GM12878 (cell line): Measurements from ENCODE around the gene SORL1. TPM values are rescaled to one million over a fixed set of nuclear protein-coding genes. Genes with fewer than 3 reads are reported as not detected.

Experiments
- ATAC-seq: fragments of 200-7000 bp; cut with Tn5 transposase; 3 replicates; pipeline ENCODE4 v1.9.1; 2020; ENCODE audit warnings: mild to moderate bottlenecking, moderate library complexity
- BruUV-seq: library from RNA; stranded (reverse); fragments of 400-500 nt; replicated peaks from 2 replicates; lab custom pipeline; 2021; lab: Mats Ljungman, UMichigan
- CTCF ChIA-PET: fragments of 300-600 bp; sonication (Branson Sonifier 250); formaldehyde crosslinking; extraction: SDS; loops from one replicate; lab custom pipeline; 2021; ENCODE audit warnings: inconsistent platforms; lab: Yijun Ruan, JAX
- POLR2A ChIA-PET: fragments of 350-600 bp; formaldehyde crosslinking; extraction: SDS; loops from one replicate; lab custom pipeline; 2021; ENCODE audit warnings: inconsistent platforms; lab: Charles Lee
- RAD21 ChIA-PET: fragments of 300-600 bp; sonication (Branson Sonifier 250); formaldehyde crosslinking; loops from one replicate; lab custom pipeline; 2023; ENCODE audit warnings: antibody characterized with exemption; ENCODE audit not compliant: unreplicated experiment; lab: Charles Lee
- SMC1A ChIA-PET: fragments of 300-600 bp; sonication (Branson Sonifier 250); formaldehyde crosslinking; loops from one replicate; lab custom pipeline; 2023; ENCODE audit not compliant: unreplicated experiment, uncharacterized antibody; lab: Charles Lee
- DNase-seq: peaks from one replicate; pipeline ENCODE4 v3.0.0-alpha.2; 2011; ENCODE audit warnings: low read depth, low spot score
- FAIRE-seq: peaks from 3 replicates; lab custom pipeline; 2011; peaks lifted over from hg19 to GRCh38; lab: Jason Lieb, UNC
- H2AFZ ChIP-seq: 2 replicates; pipeline ENCODE4 v1.6.0; 2011; ENCODE audit warnings: low read depth, low read length, control low read depth; ENCODE audit not compliant: control insufficient read depth
- H3K27ac ChIP-seq: 2 replicates; pipeline ENCODE4 v1.5.1; 2011; ENCODE audit warnings: control low read depth; ENCODE audit not compliant: control insufficient read depth, insufficient read depth
- H3K27me3 ChIP-seq, 2 experiments: replicated peaks in 1 of 2; 2 replicates each; pipeline versions ENCODE4 v1.6.0 to v1.6.1; 2011; ENCODE audit warnings: low read length in 1 of 2; ENCODE audit not compliant: control insufficient read depth in 2 of 2, insufficient read depth in 2 of 2
- H3K36me3 ChIP-seq, 2 experiments: 2 replicates each; pipeline ENCODE4 v1.5.1; 2011; ENCODE audit warnings: low read length in 1 of 2; ENCODE audit not compliant: control insufficient read depth in 2 of 2, insufficient read depth in 2 of 2
- H3K4me1 ChIP-seq: 2 replicates; pipeline ENCODE4 v1.6.1; 2011; ENCODE audit warnings: mild to moderate bottlenecking, low read length, moderate library complexity, mixed read lengths; ENCODE audit not compliant: control insufficient read depth, insufficient read depth
- H3K4me2 ChIP-seq: 2 replicates; pipeline ENCODE4 v1.6.0; 2011; ENCODE audit warnings: control low read depth; ENCODE audit not compliant: control insufficient read depth, insufficient read depth
- H3K4me3 ChIP-seq: fragments of 200-600 bp; sonication (generic); 2 replicates; pipeline ENCODE4 v1.5.1; 2016
- H3K79me2 ChIP-seq: 2 replicates; pipeline ENCODE4 v1.6.0; 2011; ENCODE audit warnings: low read length; ENCODE audit not compliant: control insufficient read depth, insufficient read depth
- H3K9ac ChIP-seq: 2 replicates; pipeline ENCODE4 v1.8.0; 2011; ENCODE audit warnings: low read length, control low read depth, mixed read lengths; ENCODE audit not compliant: control insufficient read depth, insufficient read depth
- H3K9me3 ChIP-seq: replicated peaks from 3 replicates; pipeline ENCODE4 v1.5.1; 2011; ENCODE audit warnings: mild to moderate bottlenecking, low read length; ENCODE audit not compliant: control insufficient read depth, insufficient read depth
- H4K20me1 ChIP-seq: 2 replicates; pipeline ENCODE4 v1.6.0; 2011; ENCODE audit not compliant: control insufficient read depth, insufficient read depth
- CREB1 ChIP-seq: IDR thresholded peaks from 2 replicates; pipeline ENCODE4 v1.6.1; 2012; ENCODE audit warnings: low read depth, mild to moderate bottlenecking, inconsistent platforms
- CREM ChIP-seq: IDR thresholded peaks from 2 replicates; pipeline ENCODE4 v1.6.1; 2014; ENCODE audit warnings: antibody characterized with exemption, low read depth
- CUX1 ChIP-seq: IDR thresholded peaks from 2 replicates; pipeline ENCODE4 v1.6.1; 2012; ENCODE audit warnings: improper control_type of control experiment, low read depth, low read length; ENCODE audit not compliant: insufficient replicate concordance
- SP1 ChIP-seq: IDR thresholded peaks from one replicate; pipeline ENCODE4 v1.6.1; 2011; ENCODE audit warnings: low read depth, low read length
- WGBS: methylation state at CpG from one replicate; pipeline ENCODE4 v1.1.6; 2016; ENCODE audit warnings: low lambda C conversion rate; ENCODE audit not compliant: insufficient replicate concordance, insufficient coverage; ENCODE audit errors: missing lambda C conversion rate; 5-methylcytosine and 5-hydroxymethylcytosine counted together
- in situ Hi-C: fragments of 300-500 bp; cut with MboI; formaldehyde crosslinking; loops from 9 replicates; pipeline ENCODE4 v1.14.3; 2018; ENCODE audit warnings: mixed read lengths
- intact Hi-C: fragments of 100-400 bp; cut with micrococcal nuclease; formaldehyde crosslinking; loops from one replicate; pipeline ENCODE4 v1.14.2; 2022; ENCODE audit not compliant: unreplicated experiment
- polyA plus RNA-seq, 11 experiments: library from polyadenylated mRNA; depleted of rRNA in 4 of 11; unstranded in 6 of 11; stranded (reverse) in 5 of 11; fragments of >200 nt; fragmentation: Nextera tagmentation in 4 of 11; fragmentation: Illumina TruSeq in 1 of 11; extraction: Ambion mirVana in 4 of 11; extraction: Trizol in 1 of 11; gene quantifications; 1 replicate in 1 of 11; 2 replicates in 10 of 11; pipeline versions ENCODE4 v1.2.1 to v1.2.3, GENCODE V29; 2011 to 2016; ENCODE audit warnings: inconsistent platforms in 2 of 11, missing spikeins in 2 of 11, low read depth in 1 of 11
- total RNA-seq, 4 experiments: library from RNA; depleted of rRNA in 3 of 4; stranded (reverse); fragments of >200 nt in 3 of 4; fragmentation: Illumina TruSeq in 1 of 4; extraction: Trizol in 1 of 4; gene quantifications; 2 replicates each; pipeline versions ENCODE4 v1.2.1 to v1.2.3, GENCODE V29; 2013 to 2021

The SORL1 gene
- total and polyA plus RNA-seq, 10 of the 15 experiments (the other 5 are each of a cell fraction or from before 2014, with no cell fraction given): 20.2 to 107 (median 59.9) TPM

DNA sequence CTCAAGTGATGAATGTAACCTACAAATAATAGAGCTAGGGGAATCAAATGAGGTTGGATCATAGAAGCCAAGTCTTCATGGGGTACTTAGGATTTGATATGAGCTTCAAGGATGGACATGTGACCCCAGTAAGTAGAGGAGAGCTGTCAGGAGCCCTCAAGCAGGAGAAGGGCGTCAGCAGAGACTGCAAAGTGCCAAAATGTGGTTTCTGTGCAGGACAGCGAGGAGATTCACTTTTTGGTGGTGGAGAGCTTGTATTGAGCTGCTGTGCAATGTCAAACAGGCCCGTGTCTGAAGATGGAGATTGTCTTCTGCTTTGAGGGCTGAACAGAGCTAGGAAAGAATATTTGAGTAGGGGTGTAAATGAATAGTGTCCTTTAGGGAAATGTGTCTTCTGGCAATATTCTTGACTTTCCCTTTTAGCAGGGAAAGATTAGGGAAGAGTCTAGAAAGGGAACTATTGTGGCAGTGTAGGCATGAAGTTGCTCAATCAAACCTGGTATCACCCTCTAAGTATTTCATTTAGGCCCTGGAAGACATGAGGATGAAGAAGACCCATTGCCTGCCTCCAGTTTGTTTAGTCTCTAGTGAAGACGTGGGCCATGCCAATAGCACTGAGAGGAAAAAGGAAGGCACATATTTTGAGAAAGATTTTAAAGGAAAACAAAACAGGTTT, 31.8 kb downstream of the SORL1 start (continued):
- no peak for TF ChIP-seq CUX1

GRCh38 chr11:121485216-121485615, 33.1 kb downstream of the SORL1 start:
- ChIA-PET RAD21 (interaction anchor here (0.7 kb wide), 1 partner anchor 18 kb away, joined by 4 read pairs; no protein-coding TSS in a partner anchor), POLR2A (no interaction called here), CTCF (interaction anchor here (1.0 to 3.5 kb wide), 3 partner anchors 11 to 166 kb away, joined by 3 to 11 read pairs (median 10); no protein-coding TSS in a partner anchor), SMC1A (interaction anchor here (0.9 to 3.3 kb wide), 5 partner anchors 9 to 131 kb away, joined by 3 to 34 read pairs (median 3); no protein-coding TSS in a partner anchor)
- in situ Hi-C loops: no loop called here
- Histone ChIP-seq H4K20me1 (no peaks in the 10 kb centered on the region), H3K4me2 (no peak overlapping the region), H3K9ac (no peak overlapping the region), H3K4me3 (no peak overlapping the region), H3K79me2 (peaks cover 41% of the 10 kb centered on the region), H2AFZ (no peak overlapping the region), H3K9me3 (no peaks in the 10 kb centered on the region), H3K4me1 (peaks cover 24% of the 10 kb centered on the region), H3K27me3 (no peaks in the 10 kb centered on the region), H3K27ac (no peak overlapping the region), H3K36me3 (peaks cover 36 to 37% of the 10 kb centered on the region in 2 experiments)
- intact Hi-C loops: no loop called here
- WGBS: 69% methylated on average over 7 of the region's 7 CpGs
- FAIRE-seq: no peak
- TF ChIP-seq CREB1 (0 out of 2 replicates have a peak, but pooled peaks have one; percentile 48), CREM (0 out of 2 replicates have a peak, but pooled peaks have one; percentile 24), SP1 (no peak)
- DNase-seq: no peak
- ATAC-seq: no peak
- BruUV-seq: TSS peak; percentile 17
